Tibial artery (tissue), 4 donors: ENCODE measurements around the gene RHOV.

Experiments used
- DNase-seq, 2 donors: peaks; one replicate each; pipeline ENCODE4 v3.0.0-alpha.2; 2019
- H3K27ac ChIP-seq, 2 donors: fragments of 200-600 bp; sonication (generic) in 1 of 2; 1 replicate in 1 of 2; 2 replicates in 1 of 2; pipeline ENCODE4 v1.5.1; 2018 to 2019; ENCODE audit warnings: mild to moderate bottlenecking in 1 of 2
- H3K27me3 ChIP-seq, 2 donors: fragments of 200-600 bp; sonication (generic) in 1 of 2; one replicate each; pipeline versions ENCODE4 v1.5.1 to v1.6.0; 2016 to 2019
- H3K36me3 ChIP-seq, 3 donors: fragments of 200-600 bp; sonication (generic) in 2 of 3; one replicate each; pipeline ENCODE4 v1.5.1; 2016 to 2019; ENCODE audit warnings: mild to moderate bottlenecking in 2 of 3
- H3K4me1 ChIP-seq, 4 donors: fragments of 200-600 bp; sonication (generic) in 2 of 4; 1 replicate in 3 of 4; 2 replicates in 1 of 4; pipeline ENCODE4 v1.5.1; 2016 to 2019
- H3K4me3 ChIP-seq, 2 donors: fragments of 200-600 bp; sonication (generic) in 1 of 2; 1 replicate in 1 of 2; 2 replicates in 1 of 2; pipeline ENCODE4 v1.5.1; 2018 to 2019; ENCODE audit warnings: mild to moderate bottlenecking in 2 of 2
- H3K9me3 ChIP-seq, 3 donors: fragments of 200-600 bp; sonication (generic) in 1 of 3; one replicate each; pipeline ENCODE4 v1.5.1; 2016 to 2019
- intact Hi-C: fragments of 100-400 bp; cut with DNase I; formaldehyde crosslinking; loops from one replicate; pipeline ENCODE4 v1.15.0; 2023; ENCODE audit warnings: low total_unique reads
- TF ChIP-seq, protein P1 (sequence below), 2 experiments: fragments of 200-600 bp in 1 of 2; fragments of 450-650 bp in 1 of 2; IDR thresholded peaks; one replicate each; pipeline ENCODE4 v1.5.1; 2017 to 2019; ENCODE audit warnings: antibody characterized with exemption in 2 of 2, mild to moderate bottlenecking in 1 of 2, moderate library complexity in 1 of 2

RHOV gene

GRCh38 chr15:40918146-40918798 is 44.2 kb upstream of the RHOV start:
- TF ChIP-seq, protein P1, sequence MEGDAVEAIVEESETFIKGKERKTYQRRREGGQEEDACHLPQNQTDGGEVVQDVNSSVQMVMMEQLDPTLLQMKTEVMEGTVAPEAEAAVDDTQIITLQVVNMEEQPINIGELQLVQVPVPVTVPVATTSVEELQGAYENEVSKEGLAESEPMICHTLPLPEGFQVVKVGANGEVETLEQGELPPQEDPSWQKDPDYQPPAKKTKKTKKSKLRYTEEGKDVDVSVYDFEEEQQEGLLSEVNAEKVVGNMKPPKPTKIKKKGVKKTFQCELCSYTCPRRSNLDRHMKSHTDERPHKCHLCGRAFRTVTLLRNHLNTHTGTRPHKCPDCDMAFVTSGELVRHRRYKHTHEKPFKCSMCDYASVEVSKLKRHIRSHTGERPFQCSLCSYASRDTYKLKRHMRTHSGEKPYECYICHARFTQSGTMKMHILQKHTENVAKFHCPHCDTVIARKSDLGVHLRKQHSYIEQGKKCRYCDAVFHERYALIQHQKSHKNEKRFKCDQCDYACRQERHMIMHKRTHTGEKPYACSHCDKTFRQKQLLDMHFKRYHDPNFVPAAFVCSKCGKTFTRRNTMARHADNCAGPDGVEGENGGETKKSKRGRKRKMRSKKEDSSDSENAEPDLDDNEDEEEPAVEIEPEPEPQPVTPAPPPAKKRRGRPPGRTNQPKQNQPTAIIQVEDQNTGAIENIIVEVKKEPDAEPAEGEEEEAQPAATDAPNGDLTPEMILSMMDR (IDR thresholded peaks at IDR 0.05) = no peak
- H3K36me3 ChIP-seq = no peaks in the 10 kb centered on the region
- no peak overlapping the region for H3K4me3 ChIP-seq
- no peaks in the 10 kb centered on the region for H3K4me1 ChIP-seq
- intact Hi-C loops = no loop called here
- no peak overlapping the region for H3K27ac ChIP-seq
- no peaks in the 10 kb centered on the region for H3K9me3 ChIP-seq
- no peak for DNase-seq
- no peaks in the 10 kb centered on the region for H3K27me3 ChIP-seq

- Histone ChIP-seq H3K4me1 (no peaks in the 10 kb centered on the region), H3K9me3 (no peaks in the 10 kb centered on the region)
These were observed 43.6 kb upstream of the RHOV start for GRCh38 chr15:40917585-40917984.

GRCh38 chr15:40915679-40916078 is 41.6 kb upstream of the RHOV start:
- H3K36me3 ChIP-seq = no peaks in the 10 kb centered on the region
- H3K4me3 ChIP-seq = no peak overlapping the region
- no peak overlapping the region for H3K27ac ChIP-seq
- TF ChIP-seq, protein P1 (IDR thresholded peaks at IDR 0.05) = no peak
- no peak for DNase-seq
- intact Hi-C loops = no loop called here
- no peaks in the 10 kb centered on the region for H3K27me3 ChIP-seq
- no peaks in the 10 kb centered on the region for H3K4me1 ChIP-seq
- no peaks in the 10 kb centered on the region for H3K9me3 ChIP-seq

More at GRCh38 chr15:40917585-40917984, 43.6 kb upstream of the RHOV start:
- Histone ChIP-seq H3K27me3 (no peaks in the 10 kb centered on the region), H3K36me3 (no peaks in the 10 kb centered on the region), H3K27ac (no peak overlapping the region), H3K4me3 (no peak overlapping the region)
- DNase-seq = no peak
- TF ChIP-seq, protein P1 (IDR thresholded peaks at IDR 0.05) = no peak
- intact Hi-C loops = no loop called here

- Histone ChIP-seq H3K4me1 (no peaks in the 10 kb centered on the region), H3K9me3 (no peaks in the 10 kb centered on the region), H3K27ac (no peak overlapping the region), H3K36me3 (no peaks in the 10 kb centered on the region), H3K27me3 (no peaks in the 10 kb centered on the region), H3K4me3 (no peak overlapping the region)
- intact Hi-C loops = no loop called here
- TF ChIP-seq, protein P1 (IDR thresholded peaks at IDR 0.05) = no peak
- no peak for DNase-seq
These were observed 41.2 kb upstream of the RHOV start for GRCh38 chr15:40915116-40915661.

GRCh38 chr15:40914486-40914885 is 40.5 kb upstream of the RHOV start:
- Histone ChIP-seq H3K4me1 (peaks cover 0 to 6% (median 2%) of the 10 kb centered on the region in 4 donors), H3K27me3 (no peaks in the 10 kb centered on the region), H3K36me3 (no peaks in the 10 kb centered on the region), H3K27ac (no peak overlapping the region), H3K9me3 (no peaks in the 10 kb centered on the region), H3K4me3 (no peak overlapping the region)
- TF ChIP-seq, protein P1 (IDR thresholded peaks at IDR 0.05) = no peak
- DNase-seq = no peak
- intact Hi-C loops = no loop called here
